Measurements from ENCODE around the gene ZNF680.

- TF ChIP-seq, protein P1, sequence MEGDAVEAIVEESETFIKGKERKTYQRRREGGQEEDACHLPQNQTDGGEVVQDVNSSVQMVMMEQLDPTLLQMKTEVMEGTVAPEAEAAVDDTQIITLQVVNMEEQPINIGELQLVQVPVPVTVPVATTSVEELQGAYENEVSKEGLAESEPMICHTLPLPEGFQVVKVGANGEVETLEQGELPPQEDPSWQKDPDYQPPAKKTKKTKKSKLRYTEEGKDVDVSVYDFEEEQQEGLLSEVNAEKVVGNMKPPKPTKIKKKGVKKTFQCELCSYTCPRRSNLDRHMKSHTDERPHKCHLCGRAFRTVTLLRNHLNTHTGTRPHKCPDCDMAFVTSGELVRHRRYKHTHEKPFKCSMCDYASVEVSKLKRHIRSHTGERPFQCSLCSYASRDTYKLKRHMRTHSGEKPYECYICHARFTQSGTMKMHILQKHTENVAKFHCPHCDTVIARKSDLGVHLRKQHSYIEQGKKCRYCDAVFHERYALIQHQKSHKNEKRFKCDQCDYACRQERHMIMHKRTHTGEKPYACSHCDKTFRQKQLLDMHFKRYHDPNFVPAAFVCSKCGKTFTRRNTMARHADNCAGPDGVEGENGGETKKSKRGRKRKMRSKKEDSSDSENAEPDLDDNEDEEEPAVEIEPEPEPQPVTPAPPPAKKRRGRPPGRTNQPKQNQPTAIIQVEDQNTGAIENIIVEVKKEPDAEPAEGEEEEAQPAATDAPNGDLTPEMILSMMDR (IDR thresholded peaks at IDR 0.05): no peak
- TF ChIP-seq POLR2A (IDR thresholded peaks at IDR 0.05): no peak
Measured at GRCh38 chr7:64557601-64558322, 5.1 kb downstream of the ZNF680 start.

Data from breast epithelium (tissue), 3 donors.